Neural cell (in vitro differentiated cells): ENCODE results near the gene MAP2K4. TPM values are rescaled to one million over a fixed set of nuclear protein-coding genes. Genes with fewer than 3 reads are reported as not detected.
A peak's percentile ranks its signal among the peaks of the same experiment; 100 is the strongest.

Experiments used
- H2AFZ ChIP-seq: fragments of 200-600, 300-800 bp; sonication (generic), shearing (Covaris generic); 2 replicates; pipeline ENCODE4 v1.6.0; 2014; ENCODE audit warnings: low read depth, mild to moderate bottlenecking, antibody characterized with exemption, low read length, moderate library complexity
- H3F3A ChIP-seq: fragments of 200-600 bp; shearing (Covaris generic); 2 replicates; pipeline ENCODE4 v1.6.1; 2016; ENCODE audit warnings: mild to moderate bottlenecking, moderate library complexity, mixed read lengths, antibody characterized with exemption, low read length; ENCODE audit not compliant: insufficient read depth, poor library complexity, severe bottlenecking
- H3K27ac ChIP-seq: fragments of 200-600, 300-800 bp; sonication (generic), shearing (Covaris generic); 2 replicates; pipeline ENCODE4 v1.5.1; 2014; ENCODE audit warnings: mild to moderate bottlenecking, low read length, moderate library complexity
- H3K27me3 ChIP-seq: fragments of 300-800, 200-600 bp; sonication (generic), shearing (Covaris generic); 2 replicates; pipeline ENCODE4 v1.6.0; 2014; ENCODE audit warnings: mild to moderate bottlenecking, low read depth, low read length, moderate library complexity; ENCODE audit not compliant: insufficient read depth
- H3K36me3 ChIP-seq: fragments of 300-800, 200-600 bp; sonication (generic), shearing (Covaris generic); 2 replicates; pipeline ENCODE4 v1.5.1; 2014; ENCODE audit warnings: mild to moderate bottlenecking, antibody characterized with exemption, low read length, moderate library complexity; ENCODE audit not compliant: insufficient read depth
- H3K4me2 ChIP-seq: fragments of 300-800, 200-600 bp; sonication (generic), shearing (Covaris generic); 2 replicates; pipeline ENCODE4 v1.6.0; 2014; ENCODE audit warnings: mild to moderate bottlenecking, low read length
- H3K4me3 ChIP-seq: fragments of 300-800, 200-600 bp; sonication (generic), shearing (Covaris generic); 2 replicates; pipeline ENCODE4 v1.5.1; 2014; ENCODE audit warnings: mild to moderate bottlenecking, low read length, moderate library complexity
- H3K79me2 ChIP-seq: fragments of 200-600 bp; shearing (Covaris generic); replicated peaks from 2 replicates; pipeline ENCODE4 v1.6.0; 2014; ENCODE audit warnings: mild to moderate bottlenecking, low read length, moderate library complexity; ENCODE audit not compliant: insufficient read depth
- H3K9ac ChIP-seq: fragments of 300-800, 200-600 bp; sonication (generic), shearing (Covaris generic); 2 replicates; pipeline ENCODE4 v1.6.1; 2016; ENCODE audit warnings: mild to moderate bottlenecking, low read length, mixed read lengths
- H3K9me2 ChIP-seq: fragments of 200-600 bp; shearing (Covaris generic); 2 replicates; pipeline ENCODE4 v1.6.1; 2016; ENCODE audit warnings: mild to moderate bottlenecking, low read length, mixed read lengths; ENCODE audit not compliant: insufficient read depth
- H3K9me3 ChIP-seq: fragments of 200-600, 300-800 bp; sonication (generic), shearing (Covaris generic); 2 replicates; pipeline ENCODE4 v1.6.1; 2016; ENCODE audit warnings: mild to moderate bottlenecking, mixed run types, low read length, moderate library complexity, mixed read lengths
- H4K20me1 ChIP-seq: fragments of 200-600 bp; shearing (Covaris generic); 2 replicates; pipeline ENCODE4 v1.6.1; 2016; ENCODE audit warnings: mild to moderate bottlenecking, mixed run types; ENCODE audit not compliant: insufficient read depth
- CTCF ChIP-seq: fragments of 450-650 bp; IDR thresholded peaks from 2 replicates; pipeline ENCODE4 v1.5.1; 2014; ENCODE audit warnings: antibody characterized with exemption, mild to moderate bottlenecking, moderate library complexity; ENCODE audit not compliant: poor library complexity, severe bottlenecking
- EP300 ChIP-seq: fragments of 450-650 bp; conservative IDR thresholded peaks from 2 replicates; pipeline ENCODE4 v1.6.1; 2014; ENCODE audit warnings: antibody characterized with exemption, mild to moderate bottlenecking, moderate library complexity; ENCODE audit not compliant: poor library complexity, severe bottlenecking
- EZH2 ChIP-seq: fragments of 200-600, 300-800 bp; shearing (Covaris generic), sonication (generic); IDR thresholded peaks from 2 replicates; pipeline ENCODE4 v1.6.1; 2014; ENCODE audit warnings: antibody characterized with exemption, low read length, borderline replicate concordance, mild to moderate bottlenecking; ENCODE audit not compliant: insufficient read depth, poor library complexity, severe bottlenecking
- MXI1 ChIP-seq: fragments of 450-650 bp; conservative IDR thresholded peaks from 2 replicates; pipeline ENCODE4 v1.6.1; 2014; ENCODE audit warnings: antibody characterized with exemption, mild to moderate bottlenecking; ENCODE audit not compliant: poor library complexity, severe bottlenecking
- POLR2AphosphoS5 ChIP-seq: IDR thresholded peaks from 2 replicates; pipeline ENCODE4 v1.6.1; 2012
- RAD21 ChIP-seq: fragments of 450-650 bp; conservative IDR thresholded peaks from 2 replicates; pipeline ENCODE4 v1.6.1; 2014; ENCODE audit warnings: antibody characterized with exemption, mild to moderate bottlenecking, moderate library complexity
- REST ChIP-seq: IDR thresholded peaks from 2 replicates; pipeline ENCODE4 v1.6.1; 2012; ENCODE audit warnings: borderline replicate concordance
- SMC3 ChIP-seq: fragments of 450-650 bp; conservative IDR thresholded peaks from 2 replicates; pipeline ENCODE4 v1.6.1; 2014; ENCODE audit warnings: antibody characterized with exemption, mild to moderate bottlenecking, moderate library complexity; ENCODE audit not compliant: poor library complexity
- TAF1 ChIP-seq: IDR thresholded peaks from 2 replicates; pipeline ENCODE4 v1.6.1; 2012; ENCODE audit warnings: low read depth
- polyA plus RNA-seq: library from polyadenylated mRNA; depleted of rRNA; stranded (reverse); fragments of >200 nt; gene quantifications from 2 replicates; pipeline ENCODE4 v1.2.3, GENCODE V29; 2014

The MAP2K4 gene
- polyA plus RNA-seq, 1 donor from 2014 or later, result 78.4 TPM

GRCh38 chr17:12043702-12044101, 23.0 kb downstream of the MAP2K4 start:
- no peak overlapping the region for H3K4me3 ChIP-seq
- H3K36me3 ChIP-seq, result no peaks in the 10 kb centered on the region
- no peak overlapping the region for H3K27ac ChIP-seq
- H3K27me3 ChIP-seq, result no peaks in the 10 kb centered on the region
- peaks cover 81% of the 10 kb centered on the region for H3K79me2 ChIP-seq
- no peak overlapping the region for H3K9ac ChIP-seq
- no peaks in the 10 kb centered on the region for H3K9me3 ChIP-seq
- H2AFZ ChIP-seq, result no peak overlapping the region
- TF ChIP-seq TAF1 (no peak), REST (no peak), EZH2 (no peak), SMC3 (no peak), EP300 (no peak), RAD21 (no peak), POLR2AphosphoS5 (no peak), MXI1 (no peak), CTCF (no peak)
- no peaks in the 10 kb centered on the region for H3F3A ChIP-seq
- H3K9me2 ChIP-seq, result no peaks in the 10 kb centered on the region
- no peaks in the 10 kb centered on the region for H4K20me1 ChIP-seq
- H3K4me2 ChIP-seq, result no peak overlapping the region

- Histone ChIP-seq H2AFZ (no peak overlapping the region), H3K4me3 (no peak overlapping the region), H3K79me2 (peaks cover 80% of the 10 kb centered on the region), H3K36me3 (no peaks in the 10 kb centered on the region), H3K9me2 (no peaks in the 10 kb centered on the region), H3K9me3 (no peaks in the 10 kb centered on the region), H3K27me3 (no peaks in the 10 kb centered on the region), H3K4me2 (no peak overlapping the region), H3K9ac (no peak overlapping the region), H3F3A (no peaks in the 10 kb centered on the region), H3K27ac (peak overlapping the region; percentile 42), H4K20me1 (no peaks in the 10 kb centered on the region)
- TF ChIP-seq CTCF (no peak), EZH2 (no peak), MXI1 (no peak), RAD21 (no peak), REST (no peak), TAF1 (no peak), POLR2AphosphoS5 (no peak), SMC3 (no peak), EP300 (no peak)
These were observed 26.1 kb downstream of the MAP2K4 start for GRCh38 chr17:12046786-12047185.
